Keratinocyte (primary cell): Measurements from ENCODE around the gene HNRNPAB. TPM values are rescaled to one million over a fixed set of nuclear protein-coding genes. Genes with fewer than 3 reads are reported as not detected.

Source experiments
- DNase-seq: peaks from one replicate; pipeline ENCODE4 v3.0.0-alpha.2; 2011; ENCODE audit warnings: low read depth, missing footprints, low spot score
- FAIRE-seq: peaks from 2 replicates; lab custom pipeline; 2011; peaks lifted over from hg19 to GRCh38; lab: Jason Lieb, UNC
- H2AFZ ChIP-seq: 2 replicates; pipeline ENCODE4 v1.6.0; 2012; ENCODE audit warnings: low read length, control low read depth, inconsistent platforms; ENCODE audit not compliant: control insufficient read depth
- H3K27ac ChIP-seq: 2 replicates; pipeline ENCODE4 v1.5.1; 2011; ENCODE audit warnings: low read length; ENCODE audit not compliant: control insufficient read depth, insufficient read depth
- H3K27me3 ChIP-seq: 3 replicates; pipeline ENCODE4 v1.6.0; 2011; ENCODE audit warnings: low read length; ENCODE audit not compliant: control insufficient read depth, insufficient read depth; ENCODE audit errors: extremely low read depth
- H3K36me3 ChIP-seq, 2 experiments: 2 replicates in 1 of 2; 3 replicates in 1 of 2; pipeline ENCODE4 v1.5.1; 2011; ENCODE audit warnings: low read length in 2 of 2, mild to moderate bottlenecking in 1 of 2; ENCODE audit not compliant: control insufficient read depth in 2 of 2, insufficient read depth in 2 of 2; ENCODE audit errors: extremely low read depth in 1 of 2
- H3K4me1 ChIP-seq: 3 replicates; pipeline ENCODE4 v1.5.1; 2011; ENCODE audit warnings: low read length; ENCODE audit not compliant: control insufficient read depth, insufficient read depth; ENCODE audit errors: extremely low read depth
- H3K4me2 ChIP-seq: 3 replicates; pipeline ENCODE4 v1.6.0; 2011; ENCODE audit warnings: low read depth, low read length; ENCODE audit not compliant: control insufficient read depth, insufficient read depth; ENCODE audit errors: extremely low read depth
- H3K4me3 ChIP-seq, 3 experiments: fragments of 200-600 bp in 1 of 3; sonication (generic) in 1 of 3; 2 replicates in 2 of 3; 3 replicates in 1 of 3; pipeline ENCODE4 v1.5.1; 2011 to 2016; ENCODE audit warnings: low read length in 3 of 3, mild to moderate bottlenecking in 3 of 3, control low read depth in 2 of 3, inconsistent platforms in 1 of 3, low read depth in 1 of 3, mixed read lengths in 1 of 3, mixed run types in 1 of 3, moderate library complexity in 1 of 3; ENCODE audit not compliant: control insufficient read depth in 2 of 3, insufficient read depth in 2 of 3; ENCODE audit errors: extremely low read depth in 1 of 3
- H3K79me2 ChIP-seq: 2 replicates; pipeline ENCODE4 v1.6.0; 2012; ENCODE audit warnings: low read length; ENCODE audit not compliant: control insufficient read depth, insufficient read depth
- H3K9ac ChIP-seq: 3 replicates; pipeline ENCODE4 v1.6.0; 2011; ENCODE audit warnings: low read length; ENCODE audit not compliant: control insufficient read depth, insufficient read depth; ENCODE audit errors: extremely low read depth
- H3K9me1 ChIP-seq: 3 replicates; pipeline ENCODE4 v1.6.0; 2011; ENCODE audit warnings: low read length; ENCODE audit not compliant: control insufficient read depth, insufficient read depth; ENCODE audit errors: extremely low read depth
- H3K9me3 ChIP-seq: 2 replicates; pipeline ENCODE4 v1.5.1; 2012; ENCODE audit warnings: low read depth, low read length; ENCODE audit not compliant: control insufficient read depth
- H4K20me1 ChIP-seq: 3 replicates; pipeline ENCODE4 v1.6.0; 2011; ENCODE audit warnings: low read length; ENCODE audit not compliant: control insufficient read depth, insufficient read depth; ENCODE audit errors: extremely low read depth
- CTCF ChIP-seq, 3 experiments: IDR thresholded peaks in 1 of 3; conservative IDR thresholded peaks in 1 of 3; optimal IDR thresholded peaks in 1 of 3; 2 replicates in 2 of 3; 3 replicates in 1 of 3; pipeline versions ENCODE3 to v1.5.1; 2011; ENCODE audit warnings: low read length in 3 of 3, mild to moderate bottlenecking in 3 of 3, moderate library complexity in 2 of 3, control low read depth in 1 of 3, inconsistent platforms in 1 of 3; ENCODE audit not compliant: insufficient read depth in 2 of 3; ENCODE audit errors: extremely low read depth in 1 of 3
- EZH2 ChIP-seq: IDR thresholded peaks from one replicate; pipeline ENCODE4 v1.6.1; 2012; ENCODE audit warnings: inconsistent platforms, mild to moderate bottlenecking, low read length, moderate library complexity
- dilution Hi-C: fragments of 300-500 bp; cut with MboI; formaldehyde crosslinking; loops from one replicate; pipeline ENCODE4 v1.7.0; 2020; ENCODE audit warnings: low sequenced_read_pairs; ENCODE audit not compliant: extremely low pct_ligation_motif_present
- polyA plus RNA-seq, 5 experiments: library from polyadenylated mRNA; depleted of rRNA in 3 of 5; stranded (reverse) in 3 of 5; stranded (forward) in 1 of 5; unstranded in 1 of 5; fragments of >200 nt; gene quantifications; 1 replicate in 1 of 5; 2 replicates in 3 of 5; 3 replicates in 1 of 5; pipeline versions ENCODE4 v1.2.1 to v1.2.3, GENCODE V29; 2011 to 2012; ENCODE audit warnings: missing spikeins in 2 of 5, low read depth in 1 of 5, low replicate concordance in 1 of 5

Gene HNRNPAB
- polyA plus RNA-seq, 1 donor (not counting 4 experiments of a cell fraction or from before 2014, with no cell fraction given) = 161 TPM

GRCh38 chr5:178224403-178224802, 20.1 kb downstream of the HNRNPAB start:
- DNase-seq (no peak), FAIRE-seq (no peak)
- TF ChIP-seq CTCF (optimal IDR thresholded peaks at IDR 0.05 in 1 of 3, IDR thresholded peaks at IDR 0.05 in 1 of 3, conservative IDR thresholded peaks at IDR 0.05 in 1 of 3; ENCODE audit: extremely low read depth in 1 of 3, insufficient read depth in 2 of 3, low read length in 3 of 3) (no peak), EZH2 (no peak)
- H3K36me3 ChIP-seq = peaks cover 14 to 21% of the 10 kb centered on the region in 2 experiments
- peaks cover 4% of the 10 kb centered on the region for H3K79me2 ChIP-seq
- no peaks in the 10 kb centered on the region for H3K27me3 ChIP-seq
- H3K9ac ChIP-seq = no peak overlapping the region
- no peaks in the 10 kb centered on the region for H3K9me1 ChIP-seq
- peaks cover 4% of the 10 kb centered on the region for H4K20me1 ChIP-seq
- H3K4me1 ChIP-seq = peaks cover 16% of the 10 kb centered on the region
- H3K9me3 ChIP-seq = no peaks in the 10 kb centered on the region
- H2AFZ ChIP-seq = no peak overlapping the region
- dilution Hi-C loops = no loop called here
- no peak overlapping the region for H3K27ac ChIP-seq
- H3K4me3 ChIP-seq = no peak overlapping the region
- H3K4me2 ChIP-seq = no peak overlapping the region

- FAIRE-seq (no peak), DNase-seq (no peak)
- no peak overlapping the region for H3K4me3 ChIP-seq
- no peaks in the 10 kb centered on the region for H3K9me3 ChIP-seq
- H3K27me3 ChIP-seq = no peaks in the 10 kb centered on the region
- H3K27ac ChIP-seq = no peak overlapping the region
- dilution Hi-C loops = no loop called here
- no peak overlapping the region for H2AFZ ChIP-seq
- peaks cover 13 to 25% of the 10 kb centered on the region in 2 experiments for H3K36me3 ChIP-seq
- H3K79me2 ChIP-seq = peaks cover 10% of the 10 kb centered on the region
- TF ChIP-seq EZH2 (no peak), CTCF (optimal IDR thresholded peaks at IDR 0.05 in 1 of 3, IDR thresholded peaks at IDR 0.05 in 1 of 3, conservative IDR thresholded peaks at IDR 0.05 in 1 of 3; ENCODE audit: extremely low read depth in 1 of 3, insufficient read depth in 2 of 3, low read length in 3 of 3) (no peak)
- no peaks in the 10 kb centered on the region for H3K9me1 ChIP-seq
- no peak overlapping the region for H3K4me2 ChIP-seq
- H3K4me1 ChIP-seq = peaks cover 16% of the 10 kb centered on the region
- H4K20me1 ChIP-seq = peaks cover 4% of the 10 kb centered on the region
- H3K9ac ChIP-seq = no peak overlapping the region
These were observed 20.8 kb downstream of the HNRNPAB start for GRCh38 chr5:178225174-178225573.
